HG02870 (cell line): ENCODE measurements around the gene IZUMO1R.
A peak's percentile ranks its signal among the peaks of the same experiment; 100 is the strongest.
"Not testable (repeated sequence)": the region's sequence is repeated elsewhere in the genome, so short reads cannot be mapped to it uniquely, and the experiment has no call there.

Source experiments
- ATAC-seq: cut with Tn5 transposase; IDR thresholded peaks from one replicate; pipeline ENCODE4 v1.9.1; 2021; ENCODE audit warnings: mild to moderate bottlenecking, moderate library complexity; ENCODE audit not compliant: unreplicated experiment

IZUMO1R gene

GRCh38 chr11:94303966-94304958 is at the start of gene IZUMO1R:
Gene IZUMO1R, plus strand, starts transcription at chr11:94304580. Its CDS starts 1,057 bp downstream, at chr11:94305637.
- ATAC-seq: no peak

- ATAC-seq: peak; percentile 88
Observed at GRCh38 chr11:94271885-94272372, 32.5 kb upstream of the IZUMO1R start.

DNA sequence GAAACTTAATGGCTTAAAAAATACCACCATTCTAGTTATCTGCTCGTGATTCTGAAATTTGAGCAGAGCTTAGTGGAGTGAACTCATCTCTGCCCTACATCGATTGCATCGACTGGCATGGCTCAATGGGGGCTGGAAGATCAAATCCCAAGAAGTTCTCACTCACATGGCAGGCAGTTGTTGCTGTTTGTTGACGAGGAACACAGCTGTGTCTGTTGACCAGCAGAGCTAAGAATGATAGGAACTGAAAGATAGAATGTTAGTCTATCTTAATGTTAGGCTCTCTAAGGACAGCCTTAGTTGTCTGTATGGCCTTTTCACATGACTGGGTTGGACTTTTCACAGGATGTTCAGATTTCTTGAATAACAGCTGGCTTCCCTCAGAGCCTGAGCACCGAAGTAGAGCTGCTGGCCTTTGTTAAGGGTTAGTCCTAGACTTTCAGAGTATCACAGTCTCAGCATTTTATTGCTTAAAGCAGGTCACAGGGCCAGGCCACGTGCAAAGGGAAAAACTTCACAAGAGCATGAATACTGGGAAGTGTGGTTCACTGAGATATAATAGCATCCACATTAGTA is 31.6 kb upstream of the IZUMO1R start:
- ATAC-seq: peak; percentile 41

- no peak for ATAC-seq
Observed at GRCh38 chr11:94275961-94276360, 28.4 kb upstream of the IZUMO1R start.

GRCh38 chr11:94276943-94277342 is 27.4 kb upstream of the IZUMO1R start:
- ATAC-seq: no peak

- ATAC-seq: not testable (repeated sequence)
Observed at GRCh38 chr11:94278207-94278606, 26.2 kb upstream of the IZUMO1R start.

DNA sequence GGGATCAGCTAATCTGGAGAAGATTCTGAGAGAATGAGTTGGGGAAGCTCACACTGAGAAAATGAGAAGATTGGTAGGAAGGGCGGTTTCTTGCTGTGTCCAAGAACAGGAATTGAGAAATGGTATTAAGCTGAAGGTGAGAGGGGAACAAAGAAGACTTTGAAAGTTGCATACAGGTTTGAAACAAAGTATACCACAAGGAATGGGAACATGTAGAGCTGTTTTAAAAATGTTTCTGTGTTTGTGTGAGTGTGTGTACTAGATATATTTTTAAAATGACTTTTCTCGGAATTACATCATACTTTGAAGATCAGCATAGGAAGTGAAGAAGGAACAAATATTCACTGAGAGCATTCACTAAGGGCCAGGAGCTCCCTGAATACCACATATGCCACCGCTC is 24.4 kb upstream of the IZUMO1R start:
- ATAC-seq: peak; percentile 81

DNA sequence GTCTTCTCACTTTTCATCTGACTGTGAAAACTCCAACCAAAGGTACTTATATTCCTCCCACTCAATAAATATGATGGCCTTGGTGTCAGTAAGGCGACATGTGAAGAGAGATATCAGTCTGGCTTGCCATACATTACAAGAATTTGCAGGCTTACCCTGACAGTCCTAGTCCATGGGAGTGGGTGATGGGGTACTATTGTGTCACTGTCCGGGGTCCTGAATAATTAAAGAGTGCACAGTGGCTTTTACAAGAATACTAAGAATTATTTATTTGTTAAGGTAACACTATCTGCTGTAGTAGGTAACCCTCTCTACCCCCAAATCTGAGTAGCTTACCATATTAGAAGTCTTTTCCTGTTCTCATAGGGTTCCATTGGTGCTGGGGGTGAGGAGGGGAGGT is 23.1 kb upstream of the IZUMO1R start:
- ATAC-seq: no peak

DNA sequence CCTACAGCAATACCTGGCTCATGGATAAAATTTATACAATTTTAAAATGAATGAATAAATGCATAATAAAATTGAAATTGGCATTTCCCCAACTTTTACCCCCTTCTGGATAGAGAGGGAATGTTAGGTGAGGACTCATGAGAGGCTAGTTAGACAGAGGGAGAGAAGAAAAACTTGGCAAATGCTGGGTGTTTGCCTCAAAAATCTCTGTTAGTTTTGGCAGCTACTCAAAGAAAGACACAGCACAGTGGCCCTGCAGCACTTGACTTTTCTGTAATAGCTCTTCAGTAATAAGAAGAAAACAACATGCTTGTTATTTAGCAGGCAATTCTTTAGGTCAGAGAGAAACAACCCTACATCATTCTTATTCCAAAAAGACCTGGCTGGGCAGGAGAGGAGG is 20.7 kb upstream of the IZUMO1R start:
- no peak for ATAC-seq

- ATAC-seq: no peak
Observed at GRCh38 chr11:94295534-94295933, 8.8 kb upstream of the IZUMO1R start.

DNA sequence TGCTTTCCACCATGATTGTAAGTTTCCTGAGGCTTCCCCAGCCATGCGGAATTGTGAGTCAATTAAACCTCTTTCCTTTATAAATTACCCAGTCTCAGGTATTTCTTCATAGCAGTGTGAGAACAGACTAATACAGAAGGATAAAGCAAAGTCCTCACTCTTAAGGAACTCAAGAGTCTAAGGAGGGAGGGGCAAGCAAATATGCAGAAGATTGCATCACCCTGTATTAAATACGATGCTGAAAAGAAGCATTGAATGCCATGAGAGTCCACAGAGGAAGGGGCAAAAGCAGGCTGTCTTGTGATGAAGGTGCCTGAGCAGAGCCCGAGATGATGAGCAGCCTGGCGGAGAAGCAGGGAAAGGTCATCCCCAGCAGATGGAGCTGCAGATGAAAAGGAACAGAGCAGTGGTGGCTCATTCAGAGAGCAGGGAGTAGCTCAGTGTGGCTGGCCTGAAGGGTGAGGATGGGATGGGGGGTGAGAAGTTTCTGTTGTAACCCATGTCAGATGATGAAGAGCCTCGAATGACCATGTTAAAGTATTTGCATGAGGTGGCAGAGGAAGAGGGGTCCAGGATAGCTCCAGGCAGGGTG is 6.3 kb upstream of the IZUMO1R start:
- no peak for ATAC-seq

GRCh38 chr11:94302776-94303175 is 1.6 kb upstream of the IZUMO1R start:
- no peak for ATAC-seq

GRCh38 chr11:94305146-94305545 is 766 bp downstream of the IZUMO1R start:
- ATAC-seq: no peak

DNA sequence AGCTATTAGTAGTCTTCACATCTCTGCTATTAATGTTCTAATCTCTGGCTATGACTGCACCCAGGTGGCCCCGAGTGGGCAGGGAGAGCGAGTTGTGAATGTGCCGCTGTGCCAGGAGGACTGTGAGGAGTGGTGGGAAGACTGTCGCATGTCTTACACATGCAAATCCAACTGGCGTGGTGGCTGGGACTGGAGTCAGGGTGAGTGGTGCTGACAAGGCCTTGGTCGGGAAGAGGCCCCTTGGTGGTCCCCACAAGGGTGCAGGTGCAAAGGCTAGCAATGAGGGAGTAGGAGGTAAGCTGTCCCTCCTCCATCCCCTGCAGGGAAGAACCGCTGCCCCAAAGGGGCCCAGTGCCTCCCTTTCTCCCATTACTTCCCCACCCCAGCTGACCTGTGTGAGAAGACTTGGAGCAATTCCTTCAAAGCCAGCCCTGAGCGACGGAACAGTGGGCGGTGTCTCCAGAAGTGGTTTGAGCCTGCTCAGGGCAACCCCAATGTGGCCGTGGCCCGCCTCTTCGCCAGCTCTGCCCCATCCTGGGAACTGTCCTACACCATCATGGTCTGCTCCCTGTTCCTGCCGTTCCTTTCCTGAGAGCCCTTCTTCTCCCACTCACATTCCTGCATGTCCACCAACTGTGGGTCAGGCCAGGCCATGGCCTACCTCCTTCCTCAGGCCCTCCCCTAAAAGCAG is 2.9 kb downstream of the IZUMO1R start:
- ATAC-seq: no peak

- no peak for ATAC-seq
Observed at GRCh38 chr11:94308024-94308423, 3.6 kb downstream of the IZUMO1R start.

DNA sequence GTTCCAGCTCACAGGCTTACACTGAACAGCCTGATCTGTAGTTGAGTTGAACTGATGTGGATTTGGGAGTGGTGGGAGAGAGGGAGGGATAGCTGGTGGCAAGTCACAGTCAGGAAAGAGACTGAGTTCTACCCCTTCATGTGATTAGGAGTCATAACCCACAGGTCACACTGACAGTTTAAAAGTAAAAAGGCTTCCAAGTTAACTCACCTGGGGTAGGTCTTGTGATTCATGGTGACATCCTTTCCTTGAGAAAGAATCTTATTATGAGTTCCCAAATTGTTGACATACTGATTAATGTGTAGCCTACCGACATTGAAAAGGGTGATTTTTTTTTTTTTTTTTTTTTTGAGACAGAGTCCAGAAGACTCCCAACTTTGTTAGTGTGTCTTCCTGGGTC is 5.4 kb downstream of the IZUMO1R start:
- no peak for ATAC-seq

DNA sequence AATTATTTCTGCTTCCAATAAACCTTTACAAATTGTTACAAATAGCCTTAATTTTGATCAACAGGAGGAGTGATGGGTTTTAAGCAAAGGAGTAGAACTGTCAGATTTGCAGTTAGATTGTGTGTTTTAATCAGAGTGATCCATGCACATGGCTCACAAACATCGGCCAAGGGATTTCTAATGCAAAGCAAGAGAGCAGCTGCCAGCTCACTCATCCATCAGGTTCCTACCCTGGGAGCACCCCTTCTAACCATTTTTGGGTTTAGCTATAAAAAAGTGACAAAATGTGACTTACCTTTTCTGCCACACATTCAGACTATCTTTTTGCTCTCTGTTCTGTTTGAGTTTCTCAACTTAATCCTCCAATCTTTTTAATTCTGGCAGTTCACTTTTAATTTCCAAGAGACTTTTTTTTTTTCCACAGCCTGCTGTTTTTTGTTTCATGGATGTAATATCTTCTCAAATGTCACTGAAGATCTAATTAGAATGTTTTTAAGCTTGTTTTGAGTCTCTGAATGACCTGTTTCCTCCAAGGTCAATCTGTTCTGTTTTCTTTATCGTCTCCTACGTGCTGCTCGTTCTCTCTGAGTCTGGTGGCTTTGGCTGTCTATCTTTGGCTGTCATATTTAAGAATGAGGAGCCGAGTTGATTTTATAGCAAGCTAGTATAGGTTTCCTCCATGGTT is 6.0 kb downstream of the IZUMO1R start:
- no peak for ATAC-seq

GRCh38 chr11:94312339-94312738 is 8.0 kb downstream of the IZUMO1R start:
- no peak for ATAC-seq

- no peak for ATAC-seq
Observed at GRCh38 chr11:94314064-94314463, 9.7 kb downstream of the IZUMO1R start.

GRCh38 chr11:94315664-94316063 is 11.3 kb downstream of the IZUMO1R start:
- ATAC-seq: no peak
